ENCODE results near the gene UNC5A.

The UNC5A gene

GRCh38 chr5:176880366-176881020, 70.1 kb downstream of the UNC5A start:
- DNase-seq (ENCODE audit: low spot score), result no peak

- DNase-seq (ENCODE audit: low spot score), result no peak
Observed at GRCh38 chr5:176881021-176881749, 70.8 kb downstream of the UNC5A start.

- no peak for DNase-seq (ENCODE audit: low spot score)
Observed at GRCh38 chr5:176881816-176882566, 71.6 kb downstream of the UNC5A start.

- no peak for DNase-seq (ENCODE audit: low spot score)
Observed at GRCh38 chr5:176882567-176882903, 72.2 kb downstream of the UNC5A start.

- no peak for DNase-seq (ENCODE audit: low spot score)
Observed at GRCh38 chr5:176883700-176884570, 73.6 kb downstream of the UNC5A start.

GRCh38 chr5:176884571-176884890, 74.2 kb downstream of the UNC5A start:
- no peak for DNase-seq (ENCODE audit: low spot score)

- DNase-seq (ENCODE audit: low spot score), result no peak
Observed at GRCh38 chr5:176886336-176887251, 76.2 kb downstream of the UNC5A start.

GRCh38 chr5:176887252-176887849, 77.0 kb downstream of the UNC5A start:
- no peak for DNase-seq (ENCODE audit: low spot score)

- no peak for DNase-seq (ENCODE audit: low spot score)
Observed at GRCh38 chr5:176888016-176888864, 77.9 kb downstream of the UNC5A start.

- DNase-seq (ENCODE audit: low spot score), result no peak
Observed at GRCh38 chr5:176888865-176889165, 78.5 kb downstream of the UNC5A start.

GRCh38 chr5:176889321-176890280, 79.2 kb downstream of the UNC5A start:
- no peak for DNase-seq (ENCODE audit: low spot score)

- DNase-seq (ENCODE audit: low spot score), result no peak
Observed at GRCh38 chr5:176890455-176891330, 80.3 kb downstream of the UNC5A start.

- no peak for DNase-seq (ENCODE audit: low spot score)
Observed at GRCh38 chr5:176891331-176891958, 81.1 kb downstream of the UNC5A start.

GRCh38 chr5:176892663-176893062, 82.3 kb downstream of the UNC5A start:
- no peak for DNase-seq (ENCODE audit: low spot score)

GRCh38 chr5:176894298-176894697, 83.9 kb downstream of the UNC5A start:
- no peak for DNase-seq (ENCODE audit: low spot score)

GRCh38 chr5:176895831-176896230, 85.5 kb downstream of the UNC5A start:
- no peak for DNase-seq (ENCODE audit: low spot score)

- DNase-seq (ENCODE audit: low spot score), result no peak
Observed at GRCh38 chr5:176897263-176897662, 86.9 kb downstream of the UNC5A start.

Data from ecto neural progenitor cell (in vitro differentiated cells).